HG03097 (cell line): ENCODE results near the gene KCNE4.

Experiments used
- ATAC-seq: cut with Tn5 transposase; IDR thresholded peaks from one replicate; pipeline ENCODE4 v1.9.1; 2021; ENCODE audit not compliant: unreplicated experiment, low FRiP score

Gene KCNE4

DNA sequence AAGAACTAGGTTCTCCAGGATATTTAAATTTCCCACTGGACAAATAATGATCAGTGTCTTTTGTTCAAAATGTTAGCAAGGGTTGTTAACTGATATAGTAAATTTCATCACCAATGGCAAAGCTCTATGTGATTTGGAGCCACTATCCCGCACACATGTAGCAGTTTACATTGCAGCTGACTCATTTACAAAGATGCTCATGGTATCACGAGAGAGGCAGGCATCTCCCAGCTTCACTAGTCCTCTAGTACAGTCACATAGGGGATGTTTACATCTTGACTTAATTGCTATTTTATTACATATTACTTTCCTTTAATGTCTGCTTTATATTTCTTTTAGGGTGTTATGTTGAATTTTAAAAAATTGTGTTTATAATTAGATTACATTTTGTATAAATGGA, 30.7 kb downstream of the KCNE4 start:
- no peak for ATAC-seq

DNA sequence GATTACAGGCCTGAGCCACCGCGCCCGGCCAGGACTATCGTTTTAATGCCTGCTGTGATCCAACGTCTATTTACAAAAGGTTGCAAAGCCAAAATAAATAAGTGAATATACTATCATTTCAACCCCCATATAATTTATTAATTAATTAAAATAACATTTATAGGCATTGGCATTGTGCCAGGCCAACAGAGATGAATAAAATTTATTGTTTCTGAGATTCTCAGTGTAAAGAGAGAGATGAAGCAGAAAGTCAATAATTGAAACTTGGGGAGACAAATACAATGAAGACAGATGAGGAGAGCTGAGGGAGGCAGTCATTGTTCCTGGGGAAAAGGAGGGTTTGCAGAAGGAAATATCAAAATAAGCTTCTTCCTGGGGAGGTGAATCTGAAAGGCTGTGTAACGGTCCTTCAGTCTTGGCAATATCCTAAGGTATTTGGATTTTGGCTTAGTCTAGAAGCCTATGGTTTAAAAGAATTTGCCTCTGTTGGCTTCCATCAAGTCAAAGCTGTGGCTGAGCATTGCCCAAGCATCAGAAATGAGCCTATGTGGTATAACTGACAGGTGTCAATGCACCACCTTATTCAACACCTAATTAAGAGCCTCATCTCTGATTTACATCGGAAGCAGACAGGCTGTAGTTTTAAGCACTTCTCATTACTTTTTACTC, 31.5 kb downstream of the KCNE4 start:
- ATAC-seq = no peak

DNA sequence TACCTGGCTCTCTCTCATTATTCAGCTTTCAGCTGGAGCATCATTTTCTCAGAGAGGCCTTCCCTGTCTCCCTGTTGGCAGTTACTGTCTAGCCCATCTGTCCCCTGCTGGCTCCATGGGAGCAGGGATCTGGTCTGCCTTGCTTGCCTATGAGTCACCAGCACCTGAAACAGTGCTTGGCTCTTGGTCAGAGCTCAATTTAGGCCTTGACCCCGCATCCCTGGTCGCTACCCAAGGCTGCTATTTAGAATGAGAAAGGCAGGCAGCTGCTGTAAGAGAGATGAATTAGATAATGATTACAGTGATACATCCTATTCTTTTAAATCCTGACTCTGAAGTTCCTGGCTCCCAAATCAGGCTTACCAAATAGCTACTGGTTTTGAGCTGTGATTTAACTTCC, 32.9 kb downstream of the KCNE4 start:
- ATAC-seq = no peak

DNA sequence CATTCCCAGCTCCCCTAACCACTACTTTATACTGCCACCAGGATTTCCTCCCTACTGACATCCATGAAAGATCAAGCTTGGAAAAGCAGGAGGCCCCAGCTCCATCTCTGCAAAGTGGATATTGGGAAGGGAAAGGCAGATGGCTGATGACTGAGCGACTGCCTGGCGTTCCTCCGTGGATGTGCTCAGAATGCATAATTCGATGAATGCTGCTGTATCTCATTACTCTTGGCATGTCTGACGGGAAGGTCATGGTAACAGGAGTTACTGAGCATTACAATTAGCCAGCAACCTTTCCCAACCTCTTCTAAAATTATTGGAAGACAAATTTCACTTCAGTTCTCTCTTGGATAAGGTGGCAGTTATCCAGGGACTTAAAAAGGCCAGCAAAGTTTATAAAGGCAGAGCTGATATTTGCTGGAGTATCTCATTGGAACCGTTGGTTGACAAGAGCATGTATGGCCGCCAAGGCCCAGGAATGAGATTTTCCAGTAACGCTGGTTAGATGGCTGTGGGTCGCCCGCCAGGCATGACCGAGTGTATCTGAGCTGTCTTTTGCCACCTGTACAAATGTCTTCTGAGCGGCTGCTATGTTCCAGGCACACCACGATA, 34.5 kb downstream of the KCNE4 start:
- ATAC-seq = no peak

DNA sequence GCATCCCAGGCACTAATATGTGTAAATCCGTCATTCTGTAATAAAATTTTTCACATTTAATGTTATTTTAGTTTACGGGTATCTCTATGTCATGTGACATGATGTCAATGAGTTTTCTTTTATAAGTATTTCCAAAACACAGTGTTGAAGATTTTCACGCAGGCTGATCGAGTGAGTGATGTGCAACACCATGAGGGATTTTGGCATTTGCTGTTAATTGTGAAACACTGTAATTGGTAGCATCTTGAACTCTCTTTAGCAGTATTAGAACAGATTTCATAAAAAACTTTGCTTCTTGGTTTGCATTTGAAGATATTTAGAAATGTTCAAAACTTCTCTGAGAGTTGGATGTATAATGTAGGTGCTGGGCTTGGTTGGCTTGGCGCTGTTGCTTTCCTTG, 35.5 kb downstream of the KCNE4 start:
- ATAC-seq = no peak

DNA sequence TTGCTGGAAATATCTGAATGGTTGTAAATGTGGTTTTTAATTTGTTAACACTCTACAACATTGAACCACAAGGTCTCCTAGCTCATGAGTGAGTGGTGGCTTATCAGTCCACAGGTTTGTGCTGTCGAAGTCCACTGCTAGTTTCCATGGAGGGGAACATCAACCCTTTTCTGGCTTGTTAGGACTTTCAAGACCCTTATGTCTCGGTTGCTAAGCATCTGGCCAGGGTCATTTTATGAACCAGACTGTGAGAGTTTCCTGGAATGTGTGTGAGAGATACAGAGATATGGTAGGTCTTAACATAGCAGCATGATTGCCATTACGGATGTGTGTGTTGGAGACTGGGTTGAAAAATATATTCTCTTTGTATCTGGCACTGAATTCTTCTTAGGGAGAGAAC, 36.9 kb downstream of the KCNE4 start:
- ATAC-seq = no peak

DNA sequence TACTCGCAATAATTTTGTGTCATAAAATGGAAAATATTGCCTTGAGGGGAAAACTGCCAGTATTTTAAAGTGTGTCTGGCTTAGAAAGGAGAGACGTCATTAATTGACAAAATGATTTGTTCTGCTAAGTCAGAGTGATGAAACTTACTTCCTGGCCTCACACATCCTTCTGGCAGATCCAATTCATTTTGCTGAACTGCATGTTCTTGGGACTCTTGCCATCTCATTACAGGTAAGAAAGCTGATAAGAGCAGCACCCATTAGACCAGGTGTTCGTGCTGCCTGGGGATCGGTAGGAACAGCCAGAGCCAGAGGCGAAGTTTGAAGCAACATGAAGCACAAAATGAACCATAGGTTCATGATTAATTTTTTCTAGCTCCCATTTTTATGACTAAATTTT, 38.0 kb downstream of the KCNE4 start:
- ATAC-seq = no peak

DNA sequence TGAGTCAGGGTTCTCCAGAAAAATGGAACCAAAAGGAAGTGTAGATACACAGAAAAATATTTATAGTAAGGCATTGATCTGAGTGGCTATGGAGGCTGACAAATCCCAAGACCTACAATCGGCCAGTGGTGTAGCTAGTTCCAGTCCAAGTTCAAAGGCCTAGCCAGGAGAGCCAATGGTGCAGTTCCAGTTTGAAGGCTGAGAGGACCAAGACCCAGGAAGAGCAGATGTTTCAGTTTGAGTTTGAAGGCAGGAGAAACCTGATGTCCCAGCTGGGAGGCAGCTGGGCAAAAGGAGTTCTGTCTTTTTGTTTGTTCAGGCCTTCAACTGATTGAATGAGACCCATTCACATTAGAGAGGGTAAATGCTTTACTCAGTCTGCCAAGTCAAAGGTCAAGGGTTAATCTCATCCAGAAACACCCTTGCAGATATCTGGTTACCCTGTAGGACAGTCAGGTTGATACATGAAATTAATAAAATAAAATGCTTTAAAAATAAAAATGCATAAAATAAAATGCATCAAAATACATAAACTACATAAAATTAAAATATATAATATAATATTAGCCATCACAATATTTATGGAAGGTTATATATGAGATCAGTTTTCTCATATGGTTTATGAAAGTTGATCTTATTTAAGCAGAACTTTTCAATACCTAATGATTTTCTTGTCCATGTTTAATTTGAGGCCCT, 38.7 kb downstream of the KCNE4 start:
- ATAC-seq = no peak

DNA sequence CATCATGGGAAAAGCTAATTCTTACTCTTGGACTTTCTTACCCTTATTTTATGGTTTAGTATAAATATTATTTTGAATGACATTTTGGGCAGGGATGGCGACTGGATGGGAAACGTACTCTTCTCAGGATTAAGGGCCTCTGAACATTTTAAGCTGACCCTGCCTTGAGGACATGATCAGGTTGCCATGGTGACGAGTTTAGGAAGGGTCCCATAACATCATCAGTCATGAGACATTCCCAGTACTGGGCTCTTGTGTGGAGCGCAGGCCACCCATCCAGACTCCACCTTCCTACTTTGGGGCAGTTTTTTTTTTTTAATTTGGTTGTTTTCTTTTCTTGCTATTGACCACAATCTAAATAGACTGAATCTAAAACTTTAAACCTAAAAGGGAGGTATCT, 40.7 kb downstream of the KCNE4 start:
- no peak for ATAC-seq

DNA sequence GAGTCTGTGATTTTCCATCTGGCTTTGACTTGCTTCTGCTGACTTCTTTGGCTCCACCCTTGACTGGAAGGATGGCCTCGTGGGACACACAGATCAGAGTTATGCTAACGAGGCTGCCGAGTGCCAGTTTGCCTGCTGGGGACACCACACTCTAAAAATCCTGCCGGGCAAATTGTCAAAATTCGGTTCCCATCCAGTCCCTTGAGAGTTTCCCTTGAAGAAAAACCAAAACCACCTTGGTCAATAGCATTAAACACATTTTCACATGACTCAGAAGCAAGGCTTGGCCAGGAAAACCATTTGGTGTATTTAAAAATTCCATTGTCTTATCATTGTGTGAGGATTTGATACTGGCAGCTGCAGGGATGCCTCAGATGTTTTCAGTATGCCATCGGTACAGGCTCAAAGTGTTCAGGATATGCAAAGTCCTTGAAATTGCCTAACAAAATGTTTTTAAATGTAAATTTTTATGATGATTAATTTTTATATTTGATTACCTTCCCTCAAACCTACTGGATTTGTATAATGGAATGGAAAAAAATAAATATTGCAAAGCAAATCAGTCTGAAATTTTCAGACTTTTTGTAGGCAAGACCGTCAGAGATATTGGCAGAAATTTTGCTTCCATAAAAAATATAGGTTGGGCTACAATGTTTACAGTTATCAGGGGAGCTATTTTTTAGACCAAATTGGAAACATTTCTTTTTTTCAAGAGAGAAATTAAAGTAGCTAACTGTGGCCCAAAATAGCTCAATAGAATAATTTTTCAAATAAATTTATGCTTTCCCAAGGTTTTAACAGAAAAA, 41.6 kb downstream of the KCNE4 start:
- no peak for ATAC-seq

DNA sequence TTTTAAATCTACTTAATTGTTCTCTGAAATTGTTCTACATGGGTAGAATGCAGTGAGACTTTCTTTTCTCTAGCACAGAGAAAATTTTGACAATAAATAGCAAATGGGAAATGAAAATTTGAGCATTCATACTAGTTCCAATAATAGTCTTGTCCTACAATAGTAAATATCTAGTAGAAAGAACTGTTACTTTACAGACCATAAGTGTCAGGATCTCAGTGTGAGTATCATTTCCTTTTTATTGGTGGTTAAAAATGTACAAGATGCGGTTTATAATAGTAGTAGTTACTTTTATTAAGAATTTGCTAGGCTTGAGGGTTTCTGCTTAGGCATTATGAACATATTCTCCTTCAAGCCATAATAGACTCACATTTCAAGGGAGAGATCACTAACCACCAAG, 43.2 kb downstream of the KCNE4 start:
- no peak for ATAC-seq

DNA sequence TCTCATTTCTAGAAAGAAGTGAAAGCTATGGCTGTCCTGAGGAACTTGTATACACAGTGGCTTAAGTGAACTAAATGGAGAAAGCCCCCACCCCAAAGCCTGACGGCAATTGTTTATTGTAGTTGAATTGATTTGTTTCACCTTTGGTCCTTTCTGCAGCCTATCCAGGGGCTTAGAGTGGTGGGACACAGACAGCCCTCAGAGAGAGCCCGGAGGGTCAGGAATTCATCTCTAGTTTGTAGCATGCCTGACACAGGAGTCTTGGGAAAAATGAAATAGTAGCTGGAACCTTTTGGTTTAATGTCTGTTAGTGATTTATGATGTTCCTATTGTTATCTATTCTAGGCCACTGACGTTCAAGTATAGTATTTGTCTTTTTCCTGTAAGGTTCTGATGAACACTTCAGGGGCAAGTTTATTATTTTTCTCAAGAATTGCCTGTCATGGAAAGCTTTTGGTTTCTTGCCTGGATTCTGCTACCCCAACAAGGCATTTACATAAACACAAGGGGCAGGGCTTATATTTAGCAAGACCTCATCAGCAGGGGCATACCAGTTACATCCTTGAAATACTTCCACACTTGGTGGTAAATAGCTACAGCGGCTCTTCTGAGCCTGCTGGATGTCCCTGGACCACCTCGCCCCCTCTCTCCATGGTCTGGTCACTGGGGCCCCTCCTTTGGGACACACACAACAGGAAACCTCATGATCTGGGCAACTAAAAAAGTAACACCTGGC, 44.4 kb downstream of the KCNE4 start:
- no peak for ATAC-seq

DNA sequence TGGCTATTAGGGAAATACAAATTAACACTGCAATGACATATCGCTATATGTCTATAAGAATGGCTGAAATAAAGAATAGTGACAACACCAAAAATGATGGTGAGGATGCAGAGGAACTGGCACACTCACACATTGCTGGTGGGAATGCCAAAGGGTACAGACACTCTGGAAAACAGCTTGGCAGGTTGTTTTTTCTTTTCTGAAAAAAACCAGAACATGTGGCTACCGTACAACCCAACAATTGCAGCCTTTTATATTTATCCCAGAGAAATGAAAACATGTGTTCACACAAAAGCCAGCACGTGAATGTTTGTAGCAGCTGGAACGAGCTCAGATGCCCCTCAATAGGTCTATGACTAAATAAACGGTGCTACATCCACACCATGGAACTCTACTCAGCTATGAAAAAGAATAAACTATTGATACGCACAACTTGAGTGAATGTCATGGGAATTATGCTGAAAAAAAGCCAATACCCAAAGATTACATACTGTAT, 45.9 kb downstream of the KCNE4 start:
- ATAC-seq = no peak

DNA sequence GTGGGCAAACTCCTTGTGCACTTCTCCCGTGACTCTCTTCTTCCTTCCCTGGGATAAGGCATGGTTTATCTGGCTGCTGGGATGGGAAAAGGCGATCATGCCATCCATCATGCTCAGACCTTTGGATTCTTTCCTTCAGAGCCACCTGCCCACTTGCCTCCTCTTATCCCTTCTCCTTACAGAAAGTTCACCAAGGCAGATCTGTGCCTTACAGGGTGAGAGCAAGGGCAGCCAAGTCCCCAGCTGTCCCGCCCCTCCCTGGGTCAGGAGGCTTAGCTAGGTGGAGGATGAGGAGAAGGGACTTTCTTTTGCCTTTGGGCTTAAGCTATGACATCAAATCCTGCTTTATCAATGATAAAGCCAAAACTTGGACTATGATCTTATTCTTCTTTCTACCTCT, 47.6 kb downstream of the KCNE4 start:
- no peak for ATAC-seq

DNA sequence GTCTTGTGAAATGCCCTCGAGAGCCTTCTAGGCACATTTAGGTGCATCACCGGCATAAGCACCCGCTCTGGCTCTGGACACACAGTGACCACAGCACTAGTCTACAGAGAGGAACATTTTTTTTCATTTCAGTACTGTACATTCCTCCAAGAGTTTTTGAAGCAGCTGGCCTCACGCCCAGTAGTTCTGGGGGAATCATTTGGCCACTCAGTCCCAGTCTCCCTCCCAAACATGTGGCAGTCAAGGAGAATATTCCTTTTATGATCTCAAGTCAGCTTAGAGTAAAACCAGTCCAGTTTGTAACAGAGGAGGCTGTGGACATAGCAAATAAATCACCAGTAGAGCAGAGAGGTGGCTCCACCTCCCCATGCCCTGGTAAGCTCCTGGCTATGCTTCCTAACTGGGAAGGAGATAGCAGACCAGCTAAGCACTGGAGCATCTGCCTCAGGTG, 48.1 kb downstream of the KCNE4 start:
- no peak for ATAC-seq

DNA sequence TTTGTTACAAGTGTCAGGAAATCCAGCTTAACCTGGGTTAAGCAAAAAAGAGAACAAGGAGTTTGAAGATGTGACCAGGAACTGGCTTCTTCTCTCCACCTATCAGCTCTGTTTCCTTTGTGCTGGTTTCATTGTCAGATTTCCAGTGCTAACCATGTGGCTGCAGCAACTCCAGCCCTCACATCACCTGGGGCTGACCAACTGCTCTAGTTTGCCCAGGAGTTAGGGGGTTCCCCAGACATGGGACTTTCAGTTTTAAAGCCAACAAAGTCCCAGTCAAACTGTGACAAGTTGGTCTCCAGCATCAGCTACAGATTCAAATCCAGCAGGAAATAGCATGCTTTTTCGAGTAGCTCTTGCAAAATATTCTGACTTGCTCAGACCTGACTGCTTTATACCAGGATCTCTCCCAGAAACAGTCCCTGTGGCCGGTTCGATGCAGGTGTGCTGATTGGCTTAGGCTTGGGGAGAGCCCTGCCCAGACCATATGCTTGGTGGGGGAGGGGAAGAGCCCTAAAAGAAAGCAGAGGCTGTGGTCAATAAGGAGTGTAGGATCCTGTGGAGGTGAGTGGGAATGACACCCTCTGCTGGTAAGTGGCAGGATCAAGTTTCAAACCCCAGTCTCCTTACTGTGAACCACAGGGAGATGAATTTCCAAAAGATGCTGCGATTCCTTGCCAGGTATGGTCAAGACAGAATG, 49.5 kb downstream of the KCNE4 start:
- peak; percentile 75 for ATAC-seq

DNA sequence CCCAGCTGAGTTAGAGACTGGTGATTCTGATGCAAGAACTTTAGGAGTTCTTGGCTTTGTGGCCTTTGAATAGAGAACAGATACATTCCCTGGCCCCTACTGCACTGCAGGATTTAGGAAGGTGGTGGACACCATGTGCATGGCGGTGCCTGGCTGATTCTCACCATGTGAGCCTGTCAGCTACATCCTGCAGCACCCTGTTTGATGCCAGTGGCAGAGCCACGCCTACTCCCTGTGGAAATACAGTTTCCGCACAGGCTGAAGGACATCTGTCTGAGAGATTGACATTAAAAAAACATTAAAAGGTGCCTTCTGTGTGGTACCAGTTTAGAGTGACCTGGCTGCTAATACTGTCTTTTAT, 50.0 kb downstream of the KCNE4 start:
- no peak for ATAC-seq

DNA sequence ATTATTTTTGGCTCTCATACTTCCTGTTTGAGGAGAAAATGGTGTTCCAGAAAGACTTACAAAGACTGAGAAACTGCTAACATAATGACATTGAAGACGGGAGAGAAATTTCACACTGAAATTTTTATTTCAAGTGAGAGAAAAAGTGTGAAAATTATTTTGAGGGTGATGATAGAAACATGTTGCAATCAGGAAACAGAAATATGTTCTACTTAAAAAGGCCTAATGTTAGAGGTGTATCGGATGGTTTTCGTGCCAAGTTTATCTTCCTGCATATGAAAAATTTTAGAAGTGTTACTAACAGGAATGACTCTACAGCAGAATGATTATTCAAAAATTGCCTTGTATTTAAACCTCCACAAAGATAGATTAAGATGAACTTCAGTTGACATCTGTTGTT, 50.5 kb downstream of the KCNE4 start:
- no peak for ATAC-seq

DNA sequence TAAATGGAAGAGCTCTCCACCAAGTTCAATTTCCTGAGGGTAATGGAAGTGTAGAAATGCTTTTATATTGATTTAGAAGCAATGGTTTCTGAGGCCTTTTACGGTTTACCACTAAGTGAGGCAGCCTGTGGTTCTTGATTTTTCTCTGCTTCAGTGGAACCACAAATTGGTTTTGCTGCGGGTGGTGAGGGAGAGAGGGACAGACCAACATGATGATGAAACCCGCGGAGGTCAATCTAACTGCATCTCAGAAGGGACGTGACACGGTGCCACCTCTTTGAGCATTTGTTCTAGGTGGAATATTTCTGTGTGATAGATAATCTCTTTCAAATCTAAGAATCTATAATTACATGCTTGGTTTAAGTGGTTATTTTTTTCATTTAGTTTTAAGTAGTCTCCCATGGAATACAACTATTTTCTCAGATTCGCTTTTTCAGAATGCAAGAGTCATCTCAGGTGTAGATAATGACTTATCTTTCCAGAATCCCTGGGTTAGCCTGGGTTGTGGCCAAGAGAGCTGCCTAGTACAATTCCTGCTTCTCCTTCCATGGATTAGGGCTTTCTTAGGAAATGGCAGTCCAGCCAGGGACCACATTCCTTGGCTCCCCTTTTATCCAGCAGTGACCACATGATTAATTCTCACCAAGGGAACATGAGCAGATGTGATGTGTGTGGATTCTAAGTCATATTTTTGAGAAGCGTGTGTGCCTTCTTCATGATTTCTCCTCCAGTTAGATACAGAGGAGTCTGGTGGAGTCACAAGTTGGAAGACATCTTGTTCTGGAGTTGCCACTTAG, 52.5 kb downstream of the KCNE4 start:
- ATAC-seq = no peak
